ENCODE data around the gene CRIP3. TPM values are rescaled to one million over a fixed set of nuclear protein-coding genes. Genes with fewer than 3 reads are reported as not detected.
"Not testable (repeated sequence)": the region's sequence is repeated elsewhere in the genome, so short reads cannot be mapped to it uniquely, and the experiment has no call there.

The CRIP3 gene
- total RNA-seq, 1 experiment from 2014 or later: not detected

GRCh38 chr6:43307451-43308100 lies 1.1 kb downstream of the CRIP3 start:
- no peak for DNase-seq (ENCODE audit: extremely low read depth, low read depth)

- no peak for DNase-seq (ENCODE audit: extremely low read depth, low read depth)
Observed at GRCh38 chr6:43306086-43306485, 2.5 kb downstream of the CRIP3 start.

GRCh38 chr6:43304882-43305281 lies 3.7 kb downstream of the CRIP3 start:
- no peak for DNase-seq (ENCODE audit: extremely low read depth, low read depth)

GRCh38 chr6:43304361-43304760 lies 4.3 kb downstream of the CRIP3 start:
- DNase-seq (ENCODE audit: extremely low read depth, low read depth): no peak

GRCh38 chr6:43303751-43304331 lies 4.8 kb downstream of the CRIP3 start:
- no peak for DNase-seq (ENCODE audit: extremely low read depth, low read depth)

- DNase-seq (ENCODE audit: extremely low read depth, low read depth): not testable (repeated sequence)
Observed at GRCh38 chr6:43303006-43303405, 5.6 kb downstream of the CRIP3 start.

GRCh38 chr6:43302126-43302525 lies 6.5 kb downstream of the CRIP3 start:
- DNase-seq (ENCODE audit: extremely low read depth, low read depth): no peak

GRCh38 chr6:43301081-43301870 lies 7.3 kb downstream of the CRIP3 start:
- no peak for DNase-seq (ENCODE audit: extremely low read depth, low read depth)

GRCh38 chr6:43299338-43300293 lies 9.0 kb downstream of the CRIP3 start:
- DNase-seq (ENCODE audit: extremely low read depth, low read depth): no peak

- no peak for DNase-seq (ENCODE audit: extremely low read depth, low read depth)
Observed at GRCh38 chr6:43298565-43299337, 9.9 kb downstream of the CRIP3 start.

- DNase-seq (ENCODE audit: extremely low read depth, low read depth): no peak
Observed at GRCh38 chr6:43297644-43298564, 10.7 kb downstream of the CRIP3 start, which contains the start of gene SLC22A7. TSS of gene SLC22A7 (plus strand) at chr6:43298260. CDS start at chr6:43298359, 99 bp downstream.

- no peak for DNase-seq (ENCODE audit: extremely low read depth, low read depth)
Observed at GRCh38 chr6:43296780-43297497, 11.7 kb downstream of the CRIP3 start.

GRCh38 chr6:43295456-43295855 lies 13.2 kb downstream of the CRIP3 start:
- no peak for DNase-seq (ENCODE audit: extremely low read depth, low read depth)

- no peak for DNase-seq (ENCODE audit: extremely low read depth, low read depth)
Observed at GRCh38 chr6:43294536-43294935, 14.1 kb downstream of the CRIP3 start.

- no peak for DNase-seq (ENCODE audit: extremely low read depth, low read depth)
Observed at GRCh38 chr6:43293698-43294097, 14.9 kb downstream of the CRIP3 start.

- no peak for DNase-seq (ENCODE audit: extremely low read depth, low read depth)
Observed at GRCh38 chr6:43292763-43293318, 15.8 kb downstream of the CRIP3 start.

GRCh38 chr6:43292341-43292740 lies 16.3 kb downstream of the CRIP3 start:
- DNase-seq (ENCODE audit: extremely low read depth, low read depth): no peak

GRCh38 chr6:43291708-43292107 lies 16.9 kb downstream of the CRIP3 start:
- DNase-seq (ENCODE audit: extremely low read depth, low read depth): no peak

All from NCI-H460 (cell line).